ENCODE data around the gene PJA2.
"Not testable (repeated sequence)": the region's sequence is repeated elsewhere in the genome, so short reads cannot be mapped to it uniquely, and the experiment has no call there.

Gene PJA2

GRCh38 chr5:109409844-109410388 lies at the start of gene PJA2:
Gene PJA2, minus strand, starts transcription at chr5:109409974. Its CDS starts 26,541 bp downstream, at chr5:109383433.
- in situ Hi-C loops (cut with MboI; ENCODE audit: low sequenced_read_pairs): no loop called here

GRCh38 chr5:109455598-109456096 lies 45.9 kb upstream of the PJA2 start:
- in situ Hi-C loops (cut with MboI; ENCODE audit: low sequenced_read_pairs): no loop called here

GRCh38 chr5:109454731-109455505 lies 45.1 kb upstream of the PJA2 start:
- in situ Hi-C loops (cut with MboI; ENCODE audit: low sequenced_read_pairs): no loop called here

GRCh38 chr5:109453251-109453650 lies 43.5 kb upstream of the PJA2 start:
- in situ Hi-C loops (cut with MboI; ENCODE audit: low sequenced_read_pairs): no loop called here

GRCh38 chr5:109452661-109453060 lies 42.9 kb upstream of the PJA2 start:
- in situ Hi-C loops (cut with MboI; ENCODE audit: low sequenced_read_pairs): no loop called here

- in situ Hi-C loops (cut with MboI; ENCODE audit: low sequenced_read_pairs): no loop called here
Measured at GRCh38 chr5:109451146-109451545, 41.4 kb upstream of the PJA2 start.

GRCh38 chr5:109450129-109450877 lies 40.5 kb upstream of the PJA2 start:
- in situ Hi-C loops (cut with MboI; ENCODE audit: low sequenced_read_pairs): no loop called here

GRCh38 chr5:109448838-109449237 lies 39.1 kb upstream of the PJA2 start:
- in situ Hi-C loops (cut with MboI; ENCODE audit: low sequenced_read_pairs): no loop called here

GRCh38 chr5:109439590-109439989 lies 29.8 kb upstream of the PJA2 start:
- in situ Hi-C loops (cut with MboI; ENCODE audit: low sequenced_read_pairs): no loop called here

GRCh38 chr5:109426075-109426474 lies 16.3 kb upstream of the PJA2 start:
- in situ Hi-C loops (cut with MboI; ENCODE audit: low sequenced_read_pairs): no loop called here

GRCh38 chr5:109425521-109425920 lies 15.7 kb upstream of the PJA2 start:
- in situ Hi-C loops (cut with MboI; ENCODE audit: low sequenced_read_pairs): not testable (repeated sequence)

- in situ Hi-C loops (cut with MboI; ENCODE audit: low sequenced_read_pairs): no loop called here
Measured at GRCh38 chr5:109421956-109422355, 12.2 kb upstream of the PJA2 start.

- in situ Hi-C loops (cut with MboI; ENCODE audit: low sequenced_read_pairs): no loop called here
Measured at GRCh38 chr5:109418712-109419352, 9.1 kb upstream of the PJA2 start.

- in situ Hi-C loops (cut with MboI; ENCODE audit: low sequenced_read_pairs): no loop called here
Measured at GRCh38 chr5:109416882-109417281, 7.1 kb upstream of the PJA2 start.

- in situ Hi-C loops (cut with MboI; ENCODE audit: low sequenced_read_pairs): not testable (repeated sequence)
Measured at GRCh38 chr5:109413921-109414461, 4.2 kb upstream of the PJA2 start.

- in situ Hi-C loops (cut with MboI; ENCODE audit: low sequenced_read_pairs): no loop called here
Measured at GRCh38 chr5:109413458-109413857, 3.7 kb upstream of the PJA2 start.

GRCh38 chr5:109412981-109413402 lies 3.2 kb upstream of the PJA2 start:
- in situ Hi-C loops (cut with MboI; ENCODE audit: low sequenced_read_pairs): no loop called here

- in situ Hi-C loops (cut with MboI; ENCODE audit: low sequenced_read_pairs): no loop called here
Measured at GRCh38 chr5:109411627-109412026, 1.9 kb upstream of the PJA2 start.

GRCh38 chr5:109411149-109411514 lies 1.4 kb upstream of the PJA2 start:
- in situ Hi-C loops (cut with MboI; ENCODE audit: low sequenced_read_pairs): no loop called here

GRCh38 chr5:109410389-109411148 lies 795 bp upstream of the PJA2 start:
- in situ Hi-C loops (cut with MboI; ENCODE audit: low sequenced_read_pairs): no loop called here

Data from HL-60/S4 treated with retinoic acid at 250 ng/mL for 4 days and 3 days (cell line).